CD1c-positive myeloid dendritic cell (primary cell): Measurements from ENCODE around the gene UBE2D3.
"Not testable (repeated sequence)": the region's sequence is repeated elsewhere in the genome, so short reads cannot be mapped to it uniquely, and the experiment has no call there.

Experiments used
- DNase-seq: peaks from one replicate; pipeline ENCODE4 v3.0.0-alpha.2; 2016; ENCODE audit errors: extremely low spot score

UBE2D3 gene

GRCh38 chr4:102832105-102832504 is 4.8 kb upstream of the UBE2D3 start:
- no peak for DNase-seq

GRCh38 chr4:102829803-102830202 is 2.5 kb upstream of the UBE2D3 start:
- no peak for DNase-seq

GRCh38 chr4:102828497-102828808 is 1.1 kb upstream of the UBE2D3 start:
- no peak for DNase-seq

DNA sequence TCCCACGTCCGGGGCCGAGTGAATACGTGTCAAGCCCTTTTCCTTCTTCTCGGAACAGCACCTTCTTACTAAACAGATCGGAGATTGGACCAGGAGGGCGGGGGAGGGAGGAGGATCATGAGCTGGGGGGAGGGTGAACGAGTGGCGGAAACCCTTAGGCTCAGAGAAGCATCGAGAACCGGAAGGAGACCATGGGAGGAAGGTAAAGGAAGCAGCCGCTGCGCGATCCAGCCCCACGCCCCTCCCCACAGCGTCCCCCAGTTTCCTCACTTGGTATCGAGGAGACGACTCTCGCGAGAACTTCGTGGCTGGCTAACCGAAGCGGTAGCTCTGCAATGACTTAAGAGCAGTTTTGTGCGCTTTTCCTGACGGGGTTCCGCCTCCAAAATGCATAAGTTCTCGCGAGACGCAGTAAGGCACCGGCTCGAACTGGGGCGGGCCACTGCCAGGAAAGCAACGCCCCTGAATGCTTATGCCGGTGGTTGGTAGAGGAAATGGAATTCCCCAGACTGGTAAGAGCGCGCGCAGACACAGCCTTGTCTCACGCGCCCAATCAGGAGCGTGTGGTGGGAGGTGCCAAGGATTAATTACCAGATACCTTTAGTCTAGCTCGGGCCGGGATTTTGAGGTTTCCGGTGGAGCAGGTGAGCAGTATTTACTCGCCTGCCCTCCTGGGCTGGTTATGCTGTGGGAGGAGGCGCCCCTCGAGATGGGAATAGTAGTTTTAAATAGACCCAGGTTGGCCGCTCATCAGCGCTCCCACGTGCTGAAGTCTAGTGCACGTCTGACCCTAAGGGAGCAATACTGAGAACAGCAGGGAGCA is 534 bp upstream of the UBE2D3 start:
- peak; percentile 100 for DNase-seq

- DNase-seq, result peak; percentile 46
Measured at GRCh38 chr4:102826105-102826889, 1.1 kb downstream of the UBE2D3 start.

GRCh38 chr4:102825261-102826091 is 1.9 kb downstream of the UBE2D3 start:
- DNase-seq, result peak; percentile 87

DNA sequence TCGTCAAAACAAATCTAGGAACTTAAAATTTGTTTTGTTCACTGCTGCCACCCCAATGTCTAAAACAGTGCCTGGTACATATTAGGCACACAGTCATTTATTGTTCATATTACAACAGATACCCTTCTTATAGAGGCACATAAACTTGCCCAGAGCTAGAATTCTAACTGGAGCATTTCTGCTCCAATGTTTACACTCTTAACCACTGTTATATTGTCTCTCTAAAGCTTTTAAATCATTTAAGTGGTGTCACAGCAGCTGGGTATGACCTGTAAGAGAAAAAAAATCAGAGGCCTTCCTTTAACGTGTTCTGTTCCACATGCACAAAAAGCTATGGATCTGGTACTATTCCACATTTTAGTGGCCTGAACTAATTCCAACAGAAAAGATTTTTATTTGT is 3.0 kb downstream of the UBE2D3 start:
- DNase-seq, result no peak

DNA sequence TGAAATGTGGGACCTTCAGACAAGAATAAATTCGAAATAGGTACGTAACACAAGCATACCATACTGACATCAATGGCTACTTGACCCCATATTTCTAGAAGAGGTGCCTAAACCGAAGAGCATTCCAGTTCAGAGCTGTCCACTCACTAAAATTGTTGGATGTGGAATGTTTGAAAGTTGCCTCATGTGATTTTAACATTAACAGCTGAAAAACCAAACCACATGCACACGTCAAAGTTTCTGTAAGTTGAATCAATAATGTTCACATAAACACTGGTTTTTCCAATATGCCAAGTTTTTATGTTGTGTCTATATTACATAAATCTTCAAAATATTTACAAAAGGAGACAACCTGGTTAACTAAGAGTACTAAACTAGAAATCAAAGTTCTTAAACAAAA is 3.5 kb downstream of the UBE2D3 start:
- DNase-seq, result no peak

DNA sequence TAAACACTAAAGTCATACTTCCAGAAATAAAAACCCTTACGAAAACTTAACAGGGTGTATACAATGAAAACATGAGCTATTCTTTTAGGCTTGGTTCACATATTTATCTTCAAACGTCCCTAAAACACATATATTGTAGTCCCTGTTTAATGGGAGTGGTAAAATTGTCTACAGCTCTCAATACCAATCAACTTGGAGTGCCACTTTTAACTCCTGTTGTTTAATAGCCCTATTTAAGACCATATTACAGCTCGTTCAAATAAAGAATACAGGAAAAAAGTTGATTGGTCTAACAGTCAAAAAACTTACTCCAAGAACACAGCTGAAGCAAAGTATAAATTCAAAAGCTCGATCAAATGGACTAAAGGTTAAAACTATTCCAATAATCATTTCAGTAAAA is 3.9 kb downstream of the UBE2D3 start:
- DNase-seq, result no peak

DNA sequence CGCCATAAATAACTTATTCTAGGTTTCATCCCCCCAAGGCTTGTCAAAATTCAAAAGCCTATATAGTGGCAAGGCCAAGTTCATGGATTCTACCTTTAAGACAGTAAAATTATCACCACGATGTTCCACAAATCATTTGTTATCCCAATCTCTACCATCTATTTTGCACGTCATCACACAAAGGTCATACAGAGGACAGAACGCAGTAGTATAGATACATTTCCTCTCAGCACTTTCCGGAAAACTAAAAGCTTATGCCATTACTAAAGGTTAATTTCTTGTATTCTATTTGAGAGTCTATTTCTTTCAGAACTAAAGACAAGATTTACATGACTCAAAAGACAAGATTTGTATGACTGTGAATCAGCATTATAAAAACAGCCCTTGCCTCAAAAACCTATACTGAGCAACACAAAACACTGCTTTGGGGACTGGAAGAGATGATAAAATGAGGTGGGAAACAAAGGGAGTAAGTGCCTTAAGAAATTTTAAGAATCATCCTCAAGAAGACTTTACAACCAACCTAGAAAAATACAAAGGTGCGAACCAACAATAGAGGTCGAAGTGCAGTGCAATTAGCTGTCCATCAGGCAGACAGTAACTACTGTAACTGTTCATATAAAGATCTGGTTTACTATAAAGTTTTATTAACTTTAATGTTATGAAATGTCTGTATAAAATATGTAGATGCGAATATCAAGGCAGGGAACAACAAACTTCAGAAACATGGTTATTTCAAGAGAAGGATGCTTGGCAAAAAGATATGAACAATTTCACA is 7.6 kb downstream of the UBE2D3 start:
- DNase-seq, result no peak

DNA sequence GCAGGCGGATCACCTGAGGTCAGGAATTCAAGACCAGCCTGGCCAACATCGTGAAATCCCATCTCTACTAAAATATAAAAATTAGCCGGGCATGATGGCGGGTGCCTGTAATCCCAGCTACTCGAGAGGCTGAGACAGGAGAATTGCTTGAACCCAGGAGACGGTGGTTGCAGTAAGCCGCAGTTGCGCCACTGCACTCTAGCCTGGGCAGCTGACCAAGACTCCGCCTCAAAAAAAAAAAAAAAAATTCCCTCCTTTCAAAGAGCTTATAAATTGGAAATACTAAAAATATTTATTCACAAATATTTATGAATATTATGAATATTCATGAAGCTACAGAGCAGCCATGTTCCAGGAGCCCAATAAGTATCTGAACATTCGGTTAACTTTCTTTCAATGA is 8.3 kb downstream of the UBE2D3 start:
- DNase-seq, result not testable (repeated sequence)

DNA sequence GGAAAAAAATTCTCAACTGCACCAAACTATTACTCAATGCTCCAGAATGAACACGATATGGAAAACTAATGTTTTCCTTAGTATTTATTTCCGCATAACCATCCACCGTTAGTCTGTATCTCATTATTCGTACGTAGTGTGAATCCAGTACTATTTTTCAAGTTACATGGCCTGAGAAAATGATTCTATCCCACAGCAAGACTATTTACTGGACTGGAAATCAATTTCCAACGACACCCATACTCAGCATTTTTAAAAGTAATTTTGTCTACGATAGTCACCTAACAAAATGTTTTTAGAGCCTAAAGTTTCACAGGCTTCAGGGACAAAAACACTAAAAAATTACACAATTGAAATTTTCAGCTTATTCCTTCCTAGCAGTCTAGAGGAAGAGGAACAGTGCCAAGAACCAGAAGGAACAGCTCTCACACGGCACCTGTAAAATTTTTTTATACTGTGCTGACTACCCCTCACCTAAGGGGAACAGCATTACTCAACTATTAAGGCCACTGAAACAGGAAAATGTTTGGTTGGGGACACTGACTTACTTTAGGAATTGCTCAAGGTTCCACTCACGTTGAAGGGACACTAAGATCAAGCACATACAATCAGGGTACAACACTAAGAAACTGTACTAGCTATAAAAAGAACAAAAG is 9.6 kb downstream of the UBE2D3 start:
- DNase-seq, result peak; percentile 57

DNA sequence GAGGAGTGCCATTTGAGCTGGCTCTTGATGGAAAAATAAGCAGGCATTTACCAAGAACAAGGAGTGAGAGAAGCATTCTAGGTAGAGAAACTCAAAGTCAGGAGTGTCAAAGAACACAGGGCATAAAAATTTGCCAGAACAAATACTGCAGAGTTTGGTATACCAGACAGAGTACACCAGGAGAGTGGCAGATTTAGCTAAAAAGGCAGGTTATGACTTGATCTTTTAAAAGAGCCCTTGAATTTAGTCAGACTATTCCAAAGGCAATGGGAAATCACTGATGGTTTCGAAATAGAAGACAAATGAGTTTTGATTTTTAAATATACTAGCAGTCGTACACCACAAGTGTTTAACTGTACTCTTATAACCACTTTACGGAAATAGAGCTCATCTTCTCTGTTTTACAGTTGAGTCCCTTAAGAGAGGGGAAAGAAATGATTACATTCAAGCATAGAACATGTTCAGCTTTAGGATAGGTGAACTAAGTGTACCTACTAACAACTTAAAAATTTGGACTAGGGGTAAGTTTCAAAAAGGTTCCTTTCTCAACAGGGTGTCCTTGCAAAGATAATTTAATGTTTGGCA is 10.2 kb downstream of the UBE2D3 start:
- DNase-seq, result no peak

- no peak for DNase-seq
Measured at GRCh38 chr4:102815981-102816380, 11.4 kb downstream of the UBE2D3 start.

GRCh38 chr4:102809691-102810090 is 17.7 kb downstream of the UBE2D3 start:
- DNase-seq, result no peak

DNA sequence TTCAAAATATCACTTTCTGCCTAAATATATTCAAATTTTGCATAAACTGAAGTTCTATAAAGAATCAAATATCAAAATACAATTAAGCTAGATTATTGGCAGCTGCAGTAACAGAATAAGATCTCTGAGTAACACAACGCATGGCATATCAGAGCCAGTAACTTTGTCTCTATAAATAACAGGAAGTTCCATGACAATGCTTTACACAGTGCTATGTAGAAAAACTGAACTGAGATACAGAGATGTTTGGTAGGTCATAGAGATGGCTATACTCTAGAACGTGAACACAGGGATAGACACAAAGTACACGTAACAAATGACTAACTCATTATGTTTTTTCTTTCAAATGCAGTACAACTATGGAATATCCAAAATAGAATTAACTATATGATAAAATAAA is 18.2 kb downstream of the UBE2D3 start:
- peak; percentile 62 for DNase-seq

- no peak for DNase-seq
Measured at GRCh38 chr4:102808009-102808408, 19.3 kb downstream of the UBE2D3 start.

- no peak for DNase-seq
Measured at GRCh38 chr4:102807345-102807744, 20.0 kb downstream of the UBE2D3 start.

DNA sequence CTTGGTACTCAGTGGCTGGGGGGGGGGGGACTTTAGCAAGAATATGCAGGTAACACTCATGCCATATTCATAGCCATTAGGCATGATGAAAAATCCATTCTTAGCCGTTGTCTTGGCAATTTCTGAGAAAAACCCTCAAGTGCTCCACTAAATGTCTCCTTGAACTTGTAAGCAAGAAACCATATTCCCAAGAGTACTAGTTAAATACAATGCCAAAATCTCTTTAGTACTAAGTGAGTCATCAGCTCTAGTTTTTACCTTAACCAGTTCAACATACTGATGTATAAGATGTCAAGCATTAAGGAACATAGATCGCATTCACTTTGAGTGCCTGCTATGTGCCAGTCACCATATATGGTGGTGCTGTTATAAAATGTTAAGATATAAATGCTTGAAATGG is 27.5 kb downstream of the UBE2D3 start:
- no peak for DNase-seq

DNA sequence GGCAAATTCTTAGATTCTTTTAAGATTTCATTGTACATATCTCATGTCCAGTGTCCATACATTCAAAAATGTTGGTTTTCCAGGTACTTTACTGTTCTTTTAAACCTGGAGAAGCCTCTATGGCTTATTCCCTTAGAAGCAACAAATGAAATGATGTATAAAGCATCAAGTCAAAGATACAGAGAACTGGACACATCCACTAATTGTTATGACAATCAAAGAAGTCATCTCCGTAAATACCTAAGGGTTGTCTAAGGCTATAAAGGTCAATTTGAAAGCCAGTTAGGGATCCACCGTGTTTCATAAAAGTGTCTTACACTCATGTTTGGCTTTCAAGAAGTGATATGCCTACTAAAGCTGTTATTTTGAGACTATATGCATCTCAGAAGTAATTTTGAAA is 32.4 kb downstream of the UBE2D3 start:
- DNase-seq, result no peak
